ENCODE results near the gene SLC25A42. TPM values are rescaled to one million over a fixed set of nuclear protein-coding genes. Genes with fewer than 3 reads are reported as not detected.

SLC25A42 gene
- total and polyA plus RNA-seq, 2 experiments from 2014 or later, result 5.9 to 6.9 TPM

- H3K4me2 ChIP-seq (ENCODE audit: unreplicated experiment), result no peak overlapping the region
- no peaks in the 10 kb centered on the region for H4K20me1 ChIP-seq (ENCODE audit: insufficient read depth)
- no peak overlapping the region for H2AFZ ChIP-seq
- H3K9me2 ChIP-seq (ENCODE audit: insufficient read depth), result no peaks in the 10 kb centered on the region
- H3K27me3 ChIP-seq (replicated peaks; ENCODE audit: insufficient read depth), result no peaks in the 10 kb centered on the region
- no peaks in the 10 kb centered on the region for H3K36me3 ChIP-seq (ENCODE audit: low read depth)
- no peak overlapping the region for H3K9ac ChIP-seq
- H3K4me3 ChIP-seq, result no peak overlapping the region
- no peaks in the 10 kb centered on the region for H3F3A ChIP-seq (ENCODE audit: insufficient read depth)
- H3K4me1 ChIP-seq (ENCODE audit: insufficient read depth), result no peaks in the 10 kb centered on the region
- WGBS, 2 experiments (ENCODE audit: low coverage in 1 of 2, low lambda C conversion rate in 2 of 2, missing lambda C conversion rate in 2 of 2), result 86 to 91% methylated on average over 8 of the region's 8 CpGs
- no peaks in the 10 kb centered on the region for H3K9me3 ChIP-seq (ENCODE audit: low read depth)
- no peak overlapping the region for H3K27ac ChIP-seq
- TF ChIP-seq EZH2 (IDR thresholded peaks at IDR 0.05; ENCODE audit: insufficient read depth, poor library complexity, severe bottlenecking) (no peak), EZH2phosphoT487 (IDR thresholded peaks at IDR 0.05; ENCODE audit: insufficient read depth, low read depth) (no peak)
- in situ Hi-C loops (cut with MboI), result no loop called here
- DNase-seq, result no peak
- H3K79me2 ChIP-seq (ENCODE audit: insufficient read depth), result no peaks in the 10 kb centered on the region
These were observed 11.3 kb downstream of the SLC25A42 start for GRCh38 chr19:19075126-19075525.

- H3K27ac ChIP-seq, result no peak overlapping the region
- no peaks in the 10 kb centered on the region for H3K27me3 ChIP-seq (replicated peaks; ENCODE audit: insufficient read depth)
- 57 to 68% methylated on average over 1 of the region's 1 CpG for WGBS, 2 experiments (ENCODE audit: low coverage in 1 of 2, low lambda C conversion rate in 2 of 2, missing lambda C conversion rate in 2 of 2)
- DNase-seq, result no peak
- no peak overlapping the region for H2AFZ ChIP-seq
- H3F3A ChIP-seq (ENCODE audit: insufficient read depth), result no peaks in the 10 kb centered on the region
- H3K4me3 ChIP-seq, result no peak overlapping the region
- no peaks in the 10 kb centered on the region for H3K79me2 ChIP-seq (ENCODE audit: insufficient read depth)
- no peaks in the 10 kb centered on the region for H3K9me2 ChIP-seq (ENCODE audit: insufficient read depth)
- in situ Hi-C loops (cut with MboI), result no loop called here
- no peak for TF ChIP-seq EZH2 (IDR thresholded peaks at IDR 0.05; ENCODE audit: insufficient read depth, poor library complexity, severe bottlenecking)
- TF ChIP-seq EZH2phosphoT487 (IDR thresholded peaks at IDR 0.05; ENCODE audit: insufficient read depth, low read depth), result no peak
- H3K9me3 ChIP-seq (ENCODE audit: low read depth), result no peaks in the 10 kb centered on the region
- H3K9ac ChIP-seq, result no peak overlapping the region
- no peaks in the 10 kb centered on the region for H4K20me1 ChIP-seq (ENCODE audit: insufficient read depth)
- no peaks in the 10 kb centered on the region for H3K4me1 ChIP-seq (ENCODE audit: insufficient read depth)
- no peaks in the 10 kb centered on the region for H3K36me3 ChIP-seq (ENCODE audit: low read depth)
- H3K4me2 ChIP-seq (ENCODE audit: unreplicated experiment), result no peak overlapping the region
These were observed 12.7 kb downstream of the SLC25A42 start for GRCh38 chr19:19076476-19076875.

- H3K27ac ChIP-seq, result no peak overlapping the region
- H3K9ac ChIP-seq, result no peak overlapping the region
- no peaks in the 10 kb centered on the region for H3K79me2 ChIP-seq (ENCODE audit: insufficient read depth)
- no peaks in the 10 kb centered on the region for H4K20me1 ChIP-seq (ENCODE audit: insufficient read depth)
- no peaks in the 10 kb centered on the region for H3F3A ChIP-seq (ENCODE audit: insufficient read depth)
- no peak for TF ChIP-seq EZH2phosphoT487 (IDR thresholded peaks at IDR 0.05; ENCODE audit: insufficient read depth, low read depth)
- no peak for TF ChIP-seq EZH2 (IDR thresholded peaks at IDR 0.05; ENCODE audit: insufficient read depth, poor library complexity, severe bottlenecking)
- no peak overlapping the region for H3K4me2 ChIP-seq (ENCODE audit: unreplicated experiment)
- no peaks in the 10 kb centered on the region for H3K9me3 ChIP-seq (ENCODE audit: low read depth)
- no peaks in the 10 kb centered on the region for H3K27me3 ChIP-seq (replicated peaks; ENCODE audit: insufficient read depth)
- no peaks in the 10 kb centered on the region for H3K9me2 ChIP-seq (ENCODE audit: insufficient read depth)
- no peak overlapping the region for H2AFZ ChIP-seq
- in situ Hi-C loops (cut with MboI), result no loop called here
- no peak for DNase-seq
- H3K4me3 ChIP-seq, result no peak overlapping the region
- no peaks in the 10 kb centered on the region for H3K4me1 ChIP-seq (ENCODE audit: insufficient read depth)
- no peaks in the 10 kb centered on the region for H3K36me3 ChIP-seq (ENCODE audit: low read depth)
- WGBS, 2 experiments (ENCODE audit: low coverage in 1 of 2, low lambda C conversion rate in 2 of 2, missing lambda C conversion rate in 2 of 2), result 92 to 93% methylated on average over 7 of the region's 7 CpGs
These were observed 13.3 kb downstream of the SLC25A42 start for GRCh38 chr19:19077103-19077502.

- WGBS, 2 experiments (ENCODE audit: low coverage in 1 of 2, low lambda C conversion rate in 2 of 2, missing lambda C conversion rate in 2 of 2), result 98 to 100% methylated on average over 6 of the region's 6 CpGs
These were observed 15.0 kb downstream of the SLC25A42 start for GRCh38 chr19:19078801-19079200.

GRCh38 chr19:19079571-19079970 lies 15.8 kb downstream of the SLC25A42 start:
- H3K9me3 ChIP-seq (ENCODE audit: low read depth), result no peaks in the 10 kb centered on the region
- TF ChIP-seq EZH2 (IDR thresholded peaks at IDR 0.05; ENCODE audit: insufficient read depth, poor library complexity, severe bottlenecking), result no peak
- TF ChIP-seq EZH2phosphoT487 (IDR thresholded peaks at IDR 0.05; ENCODE audit: insufficient read depth, low read depth), result no peak
- H2AFZ ChIP-seq, result no peak overlapping the region
- H3K27me3 ChIP-seq (replicated peaks; ENCODE audit: insufficient read depth), result no peaks in the 10 kb centered on the region
- no peak overlapping the region for H3K27ac ChIP-seq
- in situ Hi-C loops (cut with MboI), result no loop called here
- WGBS, 2 experiments (ENCODE audit: low coverage in 1 of 2, low lambda C conversion rate in 2 of 2, missing lambda C conversion rate in 2 of 2), result 100% methylated on average over 1 of the region's 1 CpG
- H3K4me3 ChIP-seq, result no peak overlapping the region
- DNase-seq, result no peak
- H3K9ac ChIP-seq, result no peak overlapping the region
- no peaks in the 10 kb centered on the region for H3K9me2 ChIP-seq (ENCODE audit: insufficient read depth)
- H3K4me1 ChIP-seq (ENCODE audit: insufficient read depth), result no peaks in the 10 kb centered on the region
- H3K4me2 ChIP-seq (ENCODE audit: unreplicated experiment), result no peak overlapping the region
- no peaks in the 10 kb centered on the region for H3K79me2 ChIP-seq (ENCODE audit: insufficient read depth)
- no peaks in the 10 kb centered on the region for H3K36me3 ChIP-seq (ENCODE audit: low read depth)
- H4K20me1 ChIP-seq (ENCODE audit: insufficient read depth), result no peaks in the 10 kb centered on the region
- H3F3A ChIP-seq (ENCODE audit: insufficient read depth), result no peaks in the 10 kb centered on the region

More at GRCh38 chr19:19078801-19079200, 15.0 kb downstream of the SLC25A42 start:
- Histone ChIP-seq H3K4me2 (ENCODE audit: unreplicated experiment) (no peak overlapping the region), H3K9me2 (ENCODE audit: insufficient read depth) (no peaks in the 10 kb centered on the region), H3K27me3 (replicated peaks; ENCODE audit: insufficient read depth) (no peaks in the 10 kb centered on the region), H3K4me3 (no peak overlapping the region), H2AFZ (no peak overlapping the region), H3K4me1 (ENCODE audit: insufficient read depth) (no peaks in the 10 kb centered on the region), H3K27ac (no peak overlapping the region), H3K9ac (no peak overlapping the region), H3K79me2 (ENCODE audit: insufficient read depth) (no peaks in the 10 kb centered on the region), H3K9me3 (ENCODE audit: low read depth) (no peaks in the 10 kb centered on the region), H3F3A (ENCODE audit: insufficient read depth) (no peaks in the 10 kb centered on the region), H4K20me1 (ENCODE audit: insufficient read depth) (no peaks in the 10 kb centered on the region), H3K36me3 (ENCODE audit: low read depth) (no peaks in the 10 kb centered on the region)
- TF ChIP-seq EZH2 (IDR thresholded peaks at IDR 0.05; ENCODE audit: insufficient read depth, poor library complexity, severe bottlenecking) (no peak), EZH2phosphoT487 (IDR thresholded peaks at IDR 0.05; ENCODE audit: insufficient read depth, low read depth) (no peak)
- DNase-seq, result peak; percentile 9
- in situ Hi-C loops (cut with MboI), result no loop called here

All from GM23248 (cell line).